OCI-LY3 (cell line): Measurements from ENCODE around the gene MRPS27.

Experiments
- CTCF ChIP-seq: fragments of 200-600, 300-600 bp; sonication (generic); IDR thresholded peaks from 2 replicates; pipeline ENCODE4 v1.5.1; 2014; ENCODE audit warnings: antibody characterized with exemption, low read length, low read depth
- EZH2phosphoT487 ChIP-seq: fragments of 200-600 bp; shearing (Covaris generic); IDR thresholded peaks from 2 replicates; pipeline ENCODE4 v1.6.1; 2018; ENCODE audit warnings: antibody characterized with exemption, mixed run types, low read depth

- TF ChIP-seq CTCF (no peak), EZH2phosphoT487 (no peak)
These were observed 147.3 kb downstream of the MRPS27 start for GRCh38 chr5:72172786-72173185.
